Kidney (tissue), 14 donors: Measurements from ENCODE around the gene P2RX4. TPM values are rescaled to one million over a fixed set of nuclear protein-coding genes. Genes with fewer than 3 reads are reported as not detected.

Experiments
- DNase-seq, 5 donors: peaks; one replicate each; pipeline ENCODE4 v3.0.0-alpha.2; 2013 to 2020
- FAIRE-seq: peaks from 2 replicates; lab custom pipeline; 2012; peaks lifted over from hg19 to GRCh38; lab: Jason Lieb, UNC
- H3K27ac ChIP-seq, 2 donors: one replicate each; pipeline ENCODE4 v1.7.0; 2013; ENCODE audit warnings: low read depth in 2 of 2, low read length in 2 of 2, inconsistent platforms in 1 of 2
- H3K27me3 ChIP-seq: one replicate; pipeline ENCODE4 v1.7.1; 2013; ENCODE audit warnings: low read length, inconsistent platforms; ENCODE audit not compliant: control insufficient read depth, insufficient read depth
- H3K36me3 ChIP-seq, 3 donors: one replicate each; pipeline versions ENCODE4 v1.7.0 to v1.7.1; 2013; ENCODE audit warnings: low read length in 3 of 3, control low read depth in 1 of 3, inconsistent platforms in 1 of 3; ENCODE audit not compliant: insufficient read depth in 3 of 3, control insufficient read depth in 2 of 3
- H3K4me1 ChIP-seq, 3 donors: one replicate each; pipeline versions ENCODE4 v1.7.0 to v1.7.1; 2013; ENCODE audit warnings: low read length in 3 of 3, inconsistent platforms in 1 of 3, low read depth in 1 of 3; ENCODE audit not compliant: control insufficient read depth in 2 of 3, insufficient read depth in 2 of 3
- H3K4me3 ChIP-seq, 3 donors: one replicate each; pipeline versions ENCODE4 v1.7.0 to v1.8.1; 2013; ENCODE audit warnings: low read length in 3 of 3, control low read depth in 1 of 3, inconsistent platforms in 1 of 3
- H3K9ac ChIP-seq, 3 donors: one replicate each; pipeline versions ENCODE4 v1.7.0 to v1.7.1; 2013; ENCODE audit warnings: low read length in 3 of 3, control low read depth in 1 of 3, inconsistent platforms in 1 of 3
- H3K9me3 ChIP-seq, 3 donors: one replicate each; pipeline versions ENCODE4 v1.7.0 to v1.7.1; 2013; ENCODE audit warnings: low read length in 3 of 3, control low read depth in 1 of 3, inconsistent platforms in 1 of 3; ENCODE audit not compliant: control insufficient read depth in 2 of 3, insufficient read depth in 1 of 3
- CTCF ChIP-seq: IDR thresholded peaks from 3 replicates; pipeline ENCODE4 v1.5.1; 2012; ENCODE audit warnings: mild to moderate bottlenecking, moderate library complexity, borderline replicate concordance; ENCODE audit not compliant: insufficient read depth; ENCODE audit errors: extremely low read depth
- intact Hi-C: fragments of 100-400 bp; cut with DNase I; formaldehyde crosslinking; loops from one replicate; pipeline ENCODE4 v1.11.1; 2022
- polyA plus RNA-seq: library from polyadenylated mRNA; stranded (reverse); fragments of 350-450 nt; fragmentation: Illumina TruSeq; extraction: RNeasy Lipid Tissue Mini Kit (QIAGEN cat#74804); gene quantifications from one replicate; pipeline ENCODE4 v1.2.3, GENCODE V29; 2014; ENCODE audit warnings: low read depth, low replicate concordance; ENCODE audit not compliant: insufficient read depth
- total RNA-seq: library from RNA; stranded (reverse); fragmentation: NEBNext Ultra II Directional; extraction: Animal tissue kit (Norgen Biotek cat#: 25700); gene quantifications from one replicate; pipeline ENCODE4 v1.2.1, GENCODE V29; 2021
- donor health status: control.
- donor health status: control.
- donor health status: control.
- donor health status: control.
- donor health status: control.
- donor health status: DM: yes; HTN: yes; CAD: no.
- donor health status: Normal renal cell carcinoma (clear cell type).

The P2RX4 gene
- total and polyA plus RNA-seq, 2 donors from 2014 or later: 28.8 to 36.2 TPM

- no peak overlapping the region for H3K4me3 ChIP-seq
- no peak overlapping the region for H3K9ac ChIP-seq
- FAIRE-seq (no peak), DNase-seq (no peak)
- H3K36me3 ChIP-seq: peaks cover 0 to 5% (median 2%) of the 10 kb centered on the region in 3 donors
- TF ChIP-seq CTCF: no peak
- intact Hi-C loops: no loop called here
- no peaks in the 10 kb centered on the region for H3K9me3 ChIP-seq
- H3K27me3 ChIP-seq: no peaks in the 10 kb centered on the region
- H3K27ac ChIP-seq: no peak overlapping the region
- H3K4me1 ChIP-seq: peaks cover 0 to 16% (median 3%) of the 10 kb centered on the region in 3 donors
These were observed 9.5 kb downstream of the P2RX4 start for GRCh38 chr12:121219353-121219986.

GRCh38 chr12:121222847-121223246 lies 12.9 kb downstream of the P2RX4 start:
- TF ChIP-seq CTCF: no peak
- Histone ChIP-seq H3K27ac (no peak overlapping the region), H3K36me3 (peaks cover 0 to 5% (median 2%) of the 10 kb centered on the region in 3 donors), H3K9ac (no peak overlapping the region), H3K27me3 (no peaks in the 10 kb centered on the region), H3K4me3 (no peak overlapping the region), H3K4me1 (peaks cover 0 to 11% (median 0%) of the 10 kb centered on the region in 3 donors), H3K9me3 (no peaks in the 10 kb centered on the region)
- FAIRE-seq (no peak), DNase-seq (peak in 1 of 5 donors; percentile 60)
- intact Hi-C loops: no loop called here

GRCh38 chr12:121223292-121224285 lies 13.7 kb downstream of the P2RX4 start:
- H3K27ac ChIP-seq: no peak overlapping the region
- intact Hi-C loops: no loop called here
- no peaks in the 10 kb centered on the region for H3K9me3 ChIP-seq
- H3K4me3 ChIP-seq: no peak overlapping the region
- no peaks in the 10 kb centered on the region for H3K27me3 ChIP-seq
- H3K4me1 ChIP-seq: peaks cover 0 to 5% (median 0%) of the 10 kb centered on the region in 3 donors
- H3K9ac ChIP-seq: no peak overlapping the region
- TF ChIP-seq CTCF: no peak
- H3K36me3 ChIP-seq: peaks cover 0 to 5% (median 2%) of the 10 kb centered on the region in 3 donors
- no peak for FAIRE-seq
- peak in 1 of 5 donors; percentile 58 for DNase-seq
